IPS-11a (cell line): ENCODE results near the gene DCP1B.

Experiments
- H3K4me3 ChIP-seq: one replicate; pipeline ENCODE4 v1.5.1; 2013; ENCODE audit warnings: low read depth, low read length, control low read depth

Gene DCP1B

DNA sequence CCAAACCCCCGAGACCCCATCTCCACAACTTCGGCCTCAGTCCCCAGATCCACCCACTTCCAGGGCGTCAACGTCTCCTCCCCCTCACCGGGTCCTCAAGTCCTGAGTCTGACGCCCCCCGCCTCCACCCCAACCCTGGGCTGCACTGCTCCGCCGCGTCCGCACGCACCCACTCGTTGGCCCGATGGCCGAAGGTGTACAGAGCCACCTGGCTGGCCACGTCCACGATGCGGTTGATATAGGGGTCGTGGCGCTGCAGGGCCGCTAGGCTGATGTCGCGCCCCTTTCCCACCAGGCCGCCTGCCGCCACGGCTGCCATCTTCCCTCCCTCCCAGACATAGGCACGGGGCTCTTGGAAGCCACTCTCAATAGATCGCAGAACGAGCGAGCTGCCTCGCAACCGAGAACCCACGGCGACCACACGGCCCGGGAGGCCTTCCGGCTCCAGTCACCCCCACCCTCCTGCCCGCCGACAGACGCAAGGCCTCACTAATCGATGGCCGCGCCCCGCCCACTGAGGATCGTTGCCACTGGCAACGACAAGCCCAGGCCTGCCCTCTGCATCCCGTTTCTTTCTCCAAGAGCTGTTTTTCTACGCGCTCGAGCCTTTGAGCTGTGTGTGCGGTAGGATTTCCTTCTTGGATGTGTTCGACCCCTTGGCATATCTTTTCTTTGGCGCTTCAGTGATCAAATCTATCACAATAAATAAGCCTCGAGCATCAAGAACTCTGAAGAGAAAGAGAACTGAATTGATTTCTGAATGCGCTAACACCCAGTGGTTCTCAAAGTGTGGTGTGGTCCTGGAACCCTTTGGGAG, at the start of gene DCP1B:
Gene DCP1B, minus strand, starts transcription at position 345 of the 817 bp plus-strand sequence. Its CDS starts 26 bp downstream, at position 319.
- peak within 1 kb of the TSS; percentile 97 for H3K4me3 ChIP-seq

DNA sequence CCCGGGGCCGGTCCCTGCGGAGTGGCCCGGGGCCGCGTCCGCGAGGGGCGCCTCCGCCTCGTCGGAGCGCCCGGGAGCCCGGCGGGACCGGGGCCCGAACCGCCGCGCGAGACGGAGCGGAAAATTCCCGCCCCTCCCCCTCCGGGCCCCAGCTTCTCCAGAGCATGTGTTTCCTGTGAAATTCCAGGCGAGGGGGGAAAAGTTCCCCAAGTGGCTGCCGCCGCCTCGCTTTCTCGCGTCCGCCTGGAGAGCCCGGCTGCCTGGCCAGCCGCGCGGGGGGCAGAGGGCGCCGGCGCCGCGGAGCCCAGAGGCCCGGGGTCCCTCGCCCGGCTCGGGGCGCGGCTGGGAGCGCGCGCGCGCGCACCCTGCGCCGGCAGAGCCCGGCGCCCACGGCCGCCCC, 49.4 kb upstream of the DCP1B start:
- peak overlapping the region; percentile 51 for H3K4me3 ChIP-seq

DNA sequence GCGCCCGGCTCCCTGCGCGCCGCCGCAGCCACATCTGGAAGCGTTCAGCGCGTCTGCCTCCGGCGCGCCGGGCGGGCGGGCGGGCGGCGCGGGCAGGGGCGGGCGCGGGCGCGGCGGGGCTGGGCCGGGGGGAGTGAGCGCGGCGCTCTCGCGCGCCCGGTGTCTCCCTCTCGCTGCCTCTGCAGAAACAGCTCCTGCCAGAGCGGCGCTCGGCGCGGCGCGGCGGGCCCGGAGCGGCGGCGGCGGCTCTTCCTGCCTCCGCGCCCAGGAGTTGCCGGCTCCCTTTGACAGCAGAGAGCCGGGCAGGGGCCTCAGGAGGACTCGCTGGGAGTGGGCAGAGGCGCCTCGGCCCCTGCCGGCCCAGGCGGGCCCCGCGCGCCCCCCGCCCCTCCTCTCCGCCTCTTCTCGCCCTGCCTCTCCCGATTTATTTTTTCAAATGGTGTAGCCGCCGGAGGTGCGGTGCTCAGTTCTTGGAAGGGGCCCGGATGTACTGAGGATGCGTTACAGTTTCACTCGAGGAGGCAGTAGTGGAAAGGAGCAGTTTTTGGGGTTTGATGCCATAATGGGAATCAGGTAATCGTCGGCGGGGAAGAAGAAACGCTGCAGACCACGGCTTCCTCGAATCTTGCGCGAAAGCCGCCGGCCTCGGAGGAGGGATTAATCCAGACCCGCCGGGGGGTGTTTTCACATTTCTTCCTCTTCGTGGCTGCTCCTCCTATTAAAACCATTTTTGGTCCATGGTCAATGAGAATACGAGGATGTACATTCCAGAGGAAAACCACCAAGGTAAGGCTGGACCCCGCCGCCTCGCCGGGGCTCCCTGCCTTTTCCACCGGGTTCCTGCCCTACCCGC, 48.8 kb upstream of the DCP1B start, which contains the start of gene CACNA1C:
Gene CACNA1C, plus strand, starts transcription at position 162 of the 853 bp plus-strand sequence. Its CDS starts 576 bp downstream, at position 738.
- peak within 1 kb of the TSS; percentile 51 for H3K4me3 ChIP-seq

DNA sequence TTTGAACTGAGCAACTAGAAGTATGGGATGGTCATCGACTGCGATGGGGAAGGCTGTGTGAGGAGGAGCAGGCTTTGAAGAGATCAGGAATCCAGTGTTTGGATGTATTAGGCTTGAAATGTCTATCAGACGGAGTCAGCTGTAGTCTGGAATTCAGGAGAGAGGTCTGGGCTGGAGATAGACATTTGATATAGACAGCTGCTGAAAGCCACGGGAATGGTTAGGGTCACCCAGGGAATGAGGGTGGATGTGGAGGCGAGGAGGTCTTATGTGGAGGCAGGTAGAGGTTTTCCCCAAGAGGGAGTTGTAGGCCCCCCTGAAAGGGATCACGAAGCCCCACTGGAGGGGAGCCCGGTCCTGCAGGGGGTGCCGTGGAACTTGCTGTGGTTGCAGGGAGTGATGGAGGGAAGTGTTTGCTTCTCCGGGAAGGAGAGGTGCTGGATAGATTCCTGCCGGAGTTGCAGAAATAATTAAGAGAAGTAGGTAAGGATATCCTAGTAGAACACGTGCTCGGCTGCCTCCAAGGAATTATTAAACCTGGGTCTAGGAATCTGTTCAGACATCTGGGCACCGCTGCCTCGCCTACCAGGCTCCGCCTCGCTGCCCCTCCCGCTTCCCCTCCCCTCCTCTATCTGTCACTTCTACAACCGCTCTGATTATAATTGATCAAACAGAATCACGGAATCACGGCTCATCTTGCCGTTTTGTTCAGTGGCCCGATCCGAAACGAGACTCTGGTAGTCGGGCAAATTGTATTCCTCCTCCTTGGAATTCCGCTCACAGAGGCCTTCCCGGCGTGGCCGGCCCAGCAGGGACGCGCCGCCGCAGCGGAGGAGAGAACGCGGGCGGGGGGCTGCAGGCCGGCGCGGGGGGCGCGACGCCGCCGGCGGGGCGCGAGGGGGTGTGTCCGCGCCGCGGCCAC, 47.7 kb upstream of the DCP1B start:
- peak overlapping the region; percentile 9 for H3K4me3 ChIP-seq

DNA sequence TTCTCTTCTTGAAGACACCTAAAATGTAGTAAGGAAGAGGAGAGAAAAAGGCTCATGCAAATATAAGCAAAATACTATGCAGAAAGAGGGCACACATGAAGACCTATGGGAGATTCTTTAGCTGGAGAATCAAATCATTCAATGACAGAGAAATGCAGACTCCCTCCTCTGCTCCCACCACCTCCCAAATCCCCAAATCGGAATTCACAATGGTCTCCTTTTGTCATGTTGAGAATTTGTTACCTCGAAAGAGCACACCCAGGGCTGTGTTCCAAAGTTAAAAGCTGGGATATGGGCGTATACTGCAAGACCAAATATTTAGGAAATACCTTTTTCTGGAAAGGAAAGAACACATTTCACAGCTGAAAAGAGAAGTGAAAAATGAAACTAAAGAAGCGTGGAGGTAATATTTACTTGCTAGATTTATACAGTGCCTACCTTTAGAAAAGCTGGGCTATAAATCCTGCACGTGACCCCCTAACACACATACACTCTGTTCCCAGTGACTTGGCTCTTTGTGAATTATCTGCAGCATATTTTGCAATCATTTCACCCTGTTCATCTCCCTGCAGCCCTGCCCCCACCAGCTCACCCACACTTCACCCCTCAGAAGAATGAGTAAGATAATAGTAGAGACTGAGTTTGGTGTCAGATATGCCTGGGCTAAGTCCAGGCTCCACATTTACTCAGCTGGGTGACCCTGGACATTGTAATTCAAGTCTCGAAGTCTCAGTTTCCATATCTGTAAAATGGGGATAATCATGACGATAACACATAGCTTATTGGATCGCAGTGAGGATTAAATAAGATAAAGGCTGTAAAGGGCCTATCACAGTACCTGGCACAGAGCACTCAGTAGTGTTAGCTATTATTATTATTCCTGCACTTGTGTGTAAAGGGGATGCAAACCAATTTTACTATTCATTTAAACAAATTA, 45.6 kb upstream of the DCP1B start:
- H3K4me3 ChIP-seq: no peak overlapping the region

DNA sequence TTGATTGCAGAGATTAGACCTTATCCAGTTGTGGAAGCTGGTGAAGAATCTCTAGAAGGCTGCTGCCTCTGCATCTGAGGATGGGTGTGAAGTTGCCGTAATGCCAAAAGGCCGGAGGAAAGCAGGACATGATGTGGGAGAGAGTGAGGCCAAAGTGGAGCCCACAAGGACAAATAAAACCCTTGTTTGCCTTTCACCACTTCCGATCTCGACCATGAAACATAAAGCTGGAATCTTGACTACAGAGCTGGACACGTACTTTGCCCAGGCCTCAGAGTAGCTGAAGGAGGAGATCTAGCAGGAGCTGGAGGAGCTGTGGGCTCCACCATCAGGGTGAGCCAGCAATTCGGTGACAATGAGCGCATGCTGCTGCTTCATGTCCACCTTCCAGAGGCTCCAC, 43.5 kb upstream of the DCP1B start:
- H3K4me3 ChIP-seq: no peak overlapping the region

DNA sequence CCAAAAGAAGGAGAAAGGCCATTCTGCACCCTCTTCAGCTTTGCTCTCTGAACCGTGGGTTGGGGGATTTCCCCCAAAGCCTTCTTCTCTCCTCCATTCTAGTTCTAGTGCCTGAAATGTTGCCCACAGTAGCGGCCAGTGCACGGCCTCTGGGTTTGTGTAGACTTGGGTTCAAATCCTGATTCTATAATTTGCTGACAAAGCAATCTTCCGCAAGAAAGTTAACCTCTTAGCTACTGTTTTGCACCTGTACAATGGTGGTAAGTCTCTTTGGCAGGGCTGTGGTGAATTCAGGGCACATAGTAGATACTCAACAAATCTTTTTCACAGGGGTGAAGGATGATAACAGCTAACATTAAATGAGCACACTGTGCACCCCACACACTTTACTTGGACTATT, 42.7 kb upstream of the DCP1B start:
- H3K4me3 ChIP-seq: no peak overlapping the region

DNA sequence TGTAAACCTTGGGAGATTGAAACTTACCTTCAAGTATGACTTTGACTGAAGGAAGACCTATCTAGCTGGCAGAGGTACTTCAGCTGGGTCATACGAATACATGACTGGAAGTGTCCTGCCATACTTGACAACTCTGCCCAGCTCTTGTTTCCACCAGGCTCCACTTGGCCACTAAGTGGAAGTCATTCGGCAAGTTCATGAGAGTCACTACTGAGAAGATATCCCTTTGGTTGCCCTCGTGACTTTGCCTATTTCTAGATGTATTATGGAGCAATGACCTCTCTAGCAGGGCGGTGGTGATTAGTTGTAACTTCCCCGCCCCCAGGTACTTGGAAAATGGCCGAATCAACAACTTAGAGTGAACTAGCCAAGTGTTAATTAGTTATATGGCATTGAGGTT, 39.9 kb upstream of the DCP1B start:
- no peak overlapping the region for H3K4me3 ChIP-seq

DNA sequence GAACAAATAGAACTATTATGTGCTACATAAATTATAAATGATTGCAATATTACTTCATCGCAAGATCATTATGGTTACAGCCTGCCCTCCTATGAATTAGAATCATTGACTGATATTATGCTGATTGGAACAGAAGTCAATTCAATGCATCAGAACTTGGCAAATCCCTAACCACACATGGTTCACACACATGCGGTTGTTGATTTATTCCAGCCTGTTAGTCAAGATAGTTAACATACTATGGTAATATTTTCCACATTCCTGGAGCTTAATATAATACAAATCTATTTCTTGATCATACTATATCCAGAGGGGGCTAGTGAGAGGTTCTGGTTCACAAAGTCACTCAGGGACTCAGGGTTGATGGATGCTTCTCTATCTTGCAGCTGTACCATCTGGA, 38.8 kb upstream of the DCP1B start:
- no peak overlapping the region for H3K4me3 ChIP-seq

DNA sequence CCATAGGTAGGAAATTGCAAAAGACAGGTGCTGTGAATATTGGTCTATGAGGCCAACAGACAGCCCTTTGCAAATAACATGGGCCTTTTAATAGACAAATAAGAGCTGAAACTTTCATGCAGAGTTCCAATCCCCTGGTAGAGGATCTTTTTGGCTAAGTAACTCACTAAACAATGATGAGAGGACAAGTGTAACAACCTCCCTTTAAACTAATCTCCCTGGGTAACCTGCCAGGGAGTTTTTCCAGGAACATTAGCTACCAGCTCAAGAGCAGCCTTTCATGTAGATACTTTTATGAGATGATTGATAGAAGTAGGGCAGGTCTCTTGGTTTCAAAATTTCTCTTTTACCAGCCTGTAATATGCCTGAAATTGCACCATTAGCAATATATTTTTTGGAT, 34.8 kb upstream of the DCP1B start:
- no peak overlapping the region for H3K4me3 ChIP-seq

DNA sequence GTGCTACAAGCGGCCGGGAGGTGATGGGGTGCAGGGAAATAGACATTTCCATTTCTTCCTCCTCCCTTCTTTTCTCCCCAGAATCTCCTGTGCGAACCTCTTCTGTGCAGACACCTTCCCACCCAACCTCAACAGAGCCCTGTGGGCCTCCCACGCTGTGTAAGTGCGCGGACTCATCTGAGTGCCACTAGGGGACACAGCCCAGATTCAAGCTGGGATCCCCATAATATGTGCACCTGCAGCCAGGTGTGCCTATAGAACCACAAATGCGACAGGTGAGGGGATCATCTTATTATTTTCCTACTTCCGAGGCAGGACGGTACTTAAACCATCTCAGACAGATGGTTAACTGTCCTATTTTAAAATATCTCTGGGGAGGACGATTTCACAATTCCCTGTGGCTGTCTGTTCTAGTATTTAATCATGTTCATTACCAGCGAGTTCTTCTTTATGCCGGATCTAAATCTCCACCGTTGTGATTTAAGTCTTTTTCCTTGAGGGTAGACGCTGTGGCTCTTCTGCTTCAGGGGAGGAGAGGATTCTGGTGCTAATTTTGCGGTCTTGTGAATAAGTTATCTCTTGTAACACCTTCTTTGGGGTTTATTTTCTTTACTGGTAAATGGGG, 31.3 kb upstream of the DCP1B start:
- no peak overlapping the region for H3K4me3 ChIP-seq

DNA sequence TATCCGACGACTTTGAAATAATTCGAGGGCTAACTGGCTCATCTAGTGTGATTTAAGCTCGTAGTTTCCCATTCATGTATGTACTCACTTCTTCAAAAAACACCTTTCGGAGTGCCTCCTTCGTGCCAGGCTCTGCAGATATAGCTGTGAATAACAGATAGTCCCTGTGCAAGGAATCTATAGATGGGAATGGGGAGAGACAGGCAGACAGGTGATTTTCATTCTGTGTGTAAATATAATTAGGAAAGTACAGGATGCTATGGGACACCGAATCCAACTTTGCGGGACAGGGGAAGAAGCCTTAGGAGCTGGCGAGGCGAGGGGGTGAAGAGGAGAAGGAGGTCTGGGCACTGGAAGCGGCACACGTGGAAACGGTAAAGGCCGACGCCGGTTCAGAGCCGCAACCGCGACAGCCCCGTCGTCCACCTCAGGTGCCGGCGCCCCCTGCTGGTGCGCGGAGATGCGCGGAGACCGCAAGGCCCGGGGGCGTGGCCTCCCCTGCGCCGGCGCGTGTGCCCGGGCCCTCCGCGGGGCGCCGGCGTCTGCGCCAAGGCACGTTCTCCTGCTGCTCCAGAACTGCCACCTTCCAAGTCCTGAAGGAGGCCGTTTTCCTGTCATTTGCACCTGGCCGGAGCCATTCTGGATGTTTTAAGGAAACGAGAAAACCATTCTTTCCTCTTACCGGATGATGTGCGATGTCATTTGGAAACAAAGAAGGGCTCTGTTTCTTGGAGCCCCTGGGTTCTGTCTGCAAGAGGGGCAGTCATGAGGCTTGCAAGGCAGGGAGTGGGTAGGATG, 30.6 kb upstream of the DCP1B start:
- no peak overlapping the region for H3K4me3 ChIP-seq

DNA sequence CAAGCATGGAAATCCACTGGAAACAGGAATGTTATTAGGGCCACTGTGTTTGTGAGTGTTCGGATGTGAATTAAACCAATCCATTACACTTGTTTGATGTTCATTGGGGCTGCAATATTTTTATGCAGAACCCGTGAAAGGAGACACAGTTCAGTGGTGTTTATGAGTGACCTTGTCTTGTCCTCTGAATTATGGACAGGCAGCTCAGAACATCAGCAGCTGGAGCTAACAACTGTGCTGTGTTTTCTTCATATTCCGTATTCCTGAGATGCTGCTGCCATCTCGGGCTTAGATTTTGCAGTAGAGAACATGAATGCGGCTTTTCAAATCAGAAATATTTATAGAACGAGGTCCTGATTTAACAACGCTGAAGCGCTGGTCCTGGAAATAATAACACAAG, 28.2 kb upstream of the DCP1B start:
- H3K4me3 ChIP-seq: no peak overlapping the region

DNA sequence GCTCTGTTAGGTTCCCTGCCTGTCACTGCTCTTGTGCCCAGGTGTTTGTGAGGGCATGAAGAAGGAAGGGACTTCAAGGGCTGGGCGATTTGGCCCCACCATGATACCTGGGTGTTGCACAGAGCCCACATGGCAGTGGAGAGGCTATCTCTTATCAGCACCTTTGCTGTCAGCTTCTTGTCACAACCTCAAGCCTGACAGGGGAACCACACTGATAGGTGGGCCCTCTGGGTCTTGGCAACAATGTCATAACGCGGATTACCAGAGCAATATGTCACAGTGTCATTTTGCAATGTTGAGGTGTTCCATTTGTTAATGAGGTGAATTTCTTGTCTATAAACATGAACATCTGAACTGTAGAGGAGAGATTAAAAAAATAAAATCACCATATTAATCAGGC, 25.6 kb upstream of the DCP1B start:
- H3K4me3 ChIP-seq: no peak overlapping the region

DNA sequence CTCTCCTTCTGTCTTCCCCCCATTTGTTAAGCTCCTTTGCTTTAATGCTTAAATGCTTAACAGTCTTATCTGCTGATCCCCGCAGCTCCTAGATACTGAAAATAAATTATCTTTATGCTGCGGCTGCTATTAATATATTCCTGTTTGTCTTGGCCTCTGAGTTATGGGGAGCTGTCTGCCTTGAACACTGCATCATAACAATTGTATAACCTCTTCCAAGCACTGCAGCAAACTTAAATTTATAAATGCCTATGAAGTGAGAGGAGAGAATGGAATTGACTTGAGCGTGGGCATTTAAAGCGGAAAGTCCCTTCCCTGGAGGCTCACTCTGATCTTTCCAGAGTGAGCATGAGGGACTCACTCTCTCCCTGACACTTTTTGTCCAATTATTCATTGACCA, 23.1 kb upstream of the DCP1B start:
- no peak overlapping the region for H3K4me3 ChIP-seq

DNA sequence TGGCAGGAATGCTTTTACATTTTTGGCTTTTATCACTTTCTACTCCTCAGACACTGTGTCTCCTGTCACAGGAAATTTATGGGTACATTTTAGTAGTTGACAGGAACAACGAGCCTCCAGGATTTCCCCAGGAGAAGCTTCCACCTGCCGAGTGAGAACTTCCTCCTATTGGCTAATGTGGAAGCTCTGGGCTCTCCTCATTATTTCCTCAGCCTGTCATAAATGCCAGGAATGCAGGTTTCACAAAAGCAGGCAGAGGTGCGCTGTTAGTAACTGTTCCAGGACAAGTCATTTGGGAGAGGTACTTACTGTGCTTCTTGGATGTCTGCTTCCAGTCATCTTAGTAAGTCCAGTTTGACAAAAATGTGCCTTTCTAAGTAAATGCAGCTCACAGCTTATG, 19.1 kb upstream of the DCP1B start:
- no peak overlapping the region for H3K4me3 ChIP-seq

DNA sequence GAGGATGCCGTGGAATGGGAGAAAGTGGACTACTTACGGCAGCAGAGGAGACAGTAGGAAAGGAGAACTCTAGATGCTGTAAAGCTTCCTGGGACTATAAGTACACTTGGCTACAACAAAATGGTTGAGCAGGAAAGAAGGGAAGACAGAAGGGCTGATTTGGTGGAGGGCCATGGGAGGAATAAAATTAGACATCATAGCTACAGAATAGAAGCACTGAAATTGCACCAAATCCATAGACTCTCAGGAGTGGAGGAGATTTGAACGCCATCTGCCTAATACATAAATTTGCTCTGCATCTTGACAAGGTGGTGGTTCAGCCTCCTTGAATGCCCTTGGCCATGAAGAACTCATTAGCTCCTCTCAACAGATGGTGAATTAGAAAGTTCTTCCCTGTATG, 16.3 kb upstream of the DCP1B start:
- H3K4me3 ChIP-seq: no peak overlapping the region

DNA sequence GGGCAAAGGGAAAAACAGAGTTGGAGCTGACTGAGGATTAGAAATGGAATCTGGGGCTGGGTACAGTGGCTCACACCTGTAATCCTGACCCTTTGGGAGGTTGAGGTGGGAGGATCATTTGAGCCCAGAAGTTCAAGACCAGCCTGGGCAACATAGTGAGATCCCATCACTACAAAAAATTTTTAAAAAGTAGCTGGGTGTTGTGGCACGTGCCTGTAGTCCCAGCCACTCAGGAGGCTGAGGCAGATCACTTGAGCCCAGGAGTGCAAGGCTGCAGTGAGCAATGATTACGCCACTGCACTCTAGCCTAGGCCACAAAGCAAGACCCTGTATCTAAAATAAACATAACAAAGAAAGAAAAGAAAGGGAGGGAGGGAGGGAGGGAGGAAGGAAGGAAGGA, 14.9 kb upstream of the DCP1B start:
- no peak overlapping the region for H3K4me3 ChIP-seq

DNA sequence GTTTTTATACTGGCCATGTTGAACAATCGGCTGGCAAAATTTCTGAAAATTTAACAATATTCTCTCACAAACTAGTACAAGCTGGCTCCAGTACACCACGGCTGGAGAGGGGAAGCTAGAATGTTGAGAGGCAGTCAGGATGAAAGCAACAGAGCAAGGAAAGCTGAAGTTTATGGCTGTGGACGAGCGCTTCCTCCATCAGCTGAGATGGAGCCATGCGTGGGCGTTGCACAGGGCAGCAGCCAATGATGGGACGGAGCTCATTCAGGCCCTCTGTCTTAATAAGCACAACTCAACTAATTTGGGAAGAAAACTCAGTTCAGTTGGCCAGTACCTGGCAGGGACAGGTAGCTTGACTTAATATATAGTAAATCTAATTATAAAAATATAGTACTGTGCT, 14.1 kb upstream of the DCP1B start:
- no peak overlapping the region for H3K4me3 ChIP-seq
